AG20443 (cell line): Measurements from ENCODE around the gene SC5D.
A peak's percentile ranks its signal among the peaks of the same experiment; 100 is the strongest.

ENCODE experiments used
- DNase-seq: peaks from one replicate; pipeline ENCODE4 v3.0.0; 2012; ENCODE audit warnings: low spot score, mixed read lengths

The SC5D gene

GRCh38 chr11:121293288-121293594, 670 bp downstream of the SC5D start:
- no peak for DNase-seq

- no peak for DNase-seq
Measured at GRCh38 chr11:121295246-121296029, 2.9 kb downstream of the SC5D start.

GRCh38 chr11:121297872-121298271, 5.3 kb downstream of the SC5D start:
- no peak for DNase-seq

- DNase-seq, result no peak
Measured at GRCh38 chr11:121298774-121299173, 6.2 kb downstream of the SC5D start.

- DNase-seq, result no peak
Measured at GRCh38 chr11:121299417-121299816, 6.8 kb downstream of the SC5D start.

- DNase-seq, result no peak
Measured at GRCh38 chr11:121300313-121300971, 7.9 kb downstream of the SC5D start.

GRCh38 chr11:121300972-121301699, 8.6 kb downstream of the SC5D start:
- no peak for DNase-seq

- no peak for DNase-seq
Measured at GRCh38 chr11:121304759-121305158, 12.2 kb downstream of the SC5D start.

- no peak for DNase-seq
Measured at GRCh38 chr11:121308816-121309215, 16.2 kb downstream of the SC5D start.

- no peak for DNase-seq
Measured at GRCh38 chr11:121309688-121310087, 17.1 kb downstream of the SC5D start.

- DNase-seq, result no peak
Measured at GRCh38 chr11:121310908-121311307, 18.3 kb downstream of the SC5D start.

- no peak for DNase-seq
Measured at GRCh38 chr11:121311373-121311772, 18.8 kb downstream of the SC5D start.

GRCh38 chr11:121312483-121312882, 19.9 kb downstream of the SC5D start:
- no peak for DNase-seq

- DNase-seq, result peak; percentile 69
Measured at GRCh38 chr11:121318848-121319834, 26.6 kb downstream of the SC5D start.

- DNase-seq, result peak; percentile 60
Measured at GRCh38 chr11:121321614-121322243, 29.2 kb downstream of the SC5D start.

- DNase-seq, result no peak
Measured at GRCh38 chr11:121323046-121323607, 30.6 kb downstream of the SC5D start.

- no peak for DNase-seq
Measured at GRCh38 chr11:121326230-121326629, 33.7 kb downstream of the SC5D start.

- DNase-seq, result no peak
Measured at GRCh38 chr11:121327553-121327952, 35.0 kb downstream of the SC5D start.

GRCh38 chr11:121328176-121328966, 35.8 kb downstream of the SC5D start:
- no peak for DNase-seq

GRCh38 chr11:121328967-121329679, 36.6 kb downstream of the SC5D start:
- no peak for DNase-seq
